Epithelial cell of proximal tubule (primary cell): ENCODE data around the gene INTS13. TPM values are rescaled to one million over a fixed set of nuclear protein-coding genes. Genes with fewer than 3 reads are reported as not detected.

ENCODE experiments used
- DNase-seq: peaks from one replicate; pipeline ENCODE4 v3.0.0-alpha.2; 2011; ENCODE audit warnings: low read depth
- H3K4me3 ChIP-seq: 2 replicates; pipeline ENCODE4 v1.5.1; 2011; ENCODE audit warnings: low read depth, mild to moderate bottlenecking, low read length
- total RNA-seq: library from RNA; depleted of rRNA; stranded (reverse); fragments of >200 nt; gene quantifications from 2 replicates; pipeline ENCODE4 v1.2.3, GENCODE V29; 2015
- TF ChIP-seq, protein P1 (sequence below): conservative IDR thresholded peaks from 2 replicates; pipeline ENCODE4 v1.5.1; 2012; ENCODE audit warnings: low read depth, mild to moderate bottlenecking, low read length

INTS13 gene
- total RNA-seq, 1 donor from 2014 or later, result 33.6 TPM

- no peak for DNase-seq
- H3K4me3 ChIP-seq, result peak overlapping the region; percentile 14
These were observed 2.9 kb upstream of the INTS13 start for GRCh38 chr12:26940516-26941214.

GRCh38 chr12:26939953-26940352 is 2.2 kb upstream of the INTS13 start:
- no peak for DNase-seq
- TF ChIP-seq, protein P1, sequence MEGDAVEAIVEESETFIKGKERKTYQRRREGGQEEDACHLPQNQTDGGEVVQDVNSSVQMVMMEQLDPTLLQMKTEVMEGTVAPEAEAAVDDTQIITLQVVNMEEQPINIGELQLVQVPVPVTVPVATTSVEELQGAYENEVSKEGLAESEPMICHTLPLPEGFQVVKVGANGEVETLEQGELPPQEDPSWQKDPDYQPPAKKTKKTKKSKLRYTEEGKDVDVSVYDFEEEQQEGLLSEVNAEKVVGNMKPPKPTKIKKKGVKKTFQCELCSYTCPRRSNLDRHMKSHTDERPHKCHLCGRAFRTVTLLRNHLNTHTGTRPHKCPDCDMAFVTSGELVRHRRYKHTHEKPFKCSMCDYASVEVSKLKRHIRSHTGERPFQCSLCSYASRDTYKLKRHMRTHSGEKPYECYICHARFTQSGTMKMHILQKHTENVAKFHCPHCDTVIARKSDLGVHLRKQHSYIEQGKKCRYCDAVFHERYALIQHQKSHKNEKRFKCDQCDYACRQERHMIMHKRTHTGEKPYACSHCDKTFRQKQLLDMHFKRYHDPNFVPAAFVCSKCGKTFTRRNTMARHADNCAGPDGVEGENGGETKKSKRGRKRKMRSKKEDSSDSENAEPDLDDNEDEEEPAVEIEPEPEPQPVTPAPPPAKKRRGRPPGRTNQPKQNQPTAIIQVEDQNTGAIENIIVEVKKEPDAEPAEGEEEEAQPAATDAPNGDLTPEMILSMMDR, result no peak
- peak overlapping the region; percentile 83 for H3K4me3 ChIP-seq

More at GRCh38 chr12:26940516-26941214, 2.9 kb upstream of the INTS13 start:
- TF ChIP-seq, protein P1, result no peak

- H3K4me3 ChIP-seq, result peak overlapping the region; percentile 83
- TF ChIP-seq, protein P1, result no peak
- no peak for DNase-seq
These were observed 1.5 kb upstream of the INTS13 start for GRCh38 chr12:26939192-26939832.

GRCh38 chr12:26938701-26939062 is 901 bp upstream of the INTS13 start:
- H3K4me3 ChIP-seq, result peak overlapping the region; percentile 83
- TF ChIP-seq, protein P1, result no peak
- no peak for DNase-seq

- peak overlapping the region; percentile 83 for H3K4me3 ChIP-seq
- no peak for DNase-seq
- TF ChIP-seq, protein P1, result no peak
These were observed 328 bp downstream of the INTS13 start for GRCh38 chr12:26937443-26937862.

DNA sequence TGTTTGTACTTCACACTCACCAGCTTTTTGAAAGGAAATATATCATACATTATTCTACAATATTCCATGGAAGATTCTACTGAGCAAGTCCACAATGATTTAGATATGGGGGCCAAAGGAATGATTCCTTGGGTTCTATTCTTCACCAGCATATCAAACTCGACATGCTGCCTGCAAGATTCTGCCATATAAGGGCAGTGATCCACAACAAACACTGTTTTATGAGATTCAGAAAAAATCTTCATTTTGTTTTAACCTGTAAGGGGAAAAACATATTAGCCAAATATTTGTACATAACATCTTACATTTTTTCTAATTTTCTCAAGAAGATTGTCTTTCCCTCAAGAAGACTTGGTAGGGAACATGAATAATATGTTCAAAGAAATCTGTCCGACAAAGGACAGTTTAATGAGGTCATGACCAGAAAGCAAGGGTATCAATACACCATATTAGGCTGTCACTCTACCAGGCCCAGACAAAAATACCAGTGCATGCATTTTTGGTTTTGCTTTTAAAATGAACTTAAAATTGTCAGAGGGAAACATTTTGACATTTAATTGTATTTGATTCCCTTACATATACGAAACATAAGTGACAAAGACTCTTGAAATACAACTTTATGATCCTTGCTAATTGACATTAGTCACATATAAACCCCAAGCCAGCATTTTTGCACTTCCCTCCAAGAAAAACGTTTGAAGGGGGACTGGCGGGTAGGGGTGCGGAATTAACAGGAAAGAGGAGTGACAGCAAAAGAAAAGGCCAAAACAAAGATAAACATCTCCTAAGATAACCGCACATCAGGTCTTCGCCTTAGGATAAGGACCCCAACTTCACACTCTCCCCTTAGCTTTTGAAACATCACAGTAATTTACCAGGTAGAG is 980 bp downstream of the INTS13 start:
- no peak for DNase-seq
- TF ChIP-seq, protein P1, result no peak
- H3K4me3 ChIP-seq, result peak overlapping the region; percentile 83
